T-helper 22 cell (primary cell): Measurements from ENCODE around the gene KCNJ6.
A peak's percentile ranks its signal among the peaks of the same experiment; 100 is the strongest.

ENCODE experiments used
- DNase-seq: peaks from one replicate; pipeline ENCODE4 v3.0.0-alpha.2; 2020; ENCODE audit warnings: low read depth

The KCNJ6 gene

GRCh38 chr21:37565530-37566223 lies 350.6 kb downstream of the KCNJ6 start:
- DNase-seq, result no peak

GRCh38 chr21:37564924-37565529 lies 351.2 kb downstream of the KCNJ6 start:
- DNase-seq, result no peak

GRCh38 chr21:37564341-37564923 lies 351.8 kb downstream of the KCNJ6 start:
- peak; percentile 88 for DNase-seq

GRCh38 chr21:37563641-37564340 lies 352.5 kb downstream of the KCNJ6 start:
- peak; percentile 89 for DNase-seq

GRCh38 chr21:37562920-37563640 lies 353.2 kb downstream of the KCNJ6 start:
- DNase-seq, result peak; percentile 8

GRCh38 chr21:37561941-37562919 lies 354.0 kb downstream of the KCNJ6 start:
- no peak for DNase-seq

- no peak for DNase-seq
Observed at GRCh38 chr21:37561506-37561905, 354.8 kb downstream of the KCNJ6 start.

GRCh38 chr21:37560385-37560784 lies 355.9 kb downstream of the KCNJ6 start:
- no peak for DNase-seq

GRCh38 chr21:37558676-37559211 lies 357.5 kb downstream of the KCNJ6 start:
- DNase-seq, result no peak
